ENCODE results near the gene MRPL27.

The MRPL27 gene

GRCh38 chr17:50329716-50330115 lies 43.3 kb downstream of the MRPL27 start:
- TF ChIP-seq CTCF (IDR thresholded peaks at IDR 0.05; ENCODE audit: low read depth, low read length): no peak
- no peak for DNase-seq (ENCODE audit: extremely low read depth, low read depth)

- TF ChIP-seq CTCF (IDR thresholded peaks at IDR 0.05; ENCODE audit: low read depth, low read length): no peak
- no peak for DNase-seq (ENCODE audit: extremely low read depth, low read depth)
Measured at GRCh38 chr17:50328363-50329325, 44.3 kb downstream of the MRPL27 start.

GRCh38 chr17:50326831-50327364 lies 46.1 kb downstream of the MRPL27 start:
- no peak for TF ChIP-seq CTCF (IDR thresholded peaks at IDR 0.05; ENCODE audit: low read depth, low read length)
- no peak for DNase-seq (ENCODE audit: extremely low read depth, low read depth)

GRCh38 chr17:50325906-50326305 lies 47.1 kb downstream of the MRPL27 start:
- TF ChIP-seq CTCF (IDR thresholded peaks at IDR 0.05; ENCODE audit: low read depth, low read length): no peak
- DNase-seq (ENCODE audit: extremely low read depth, low read depth): no peak

GRCh38 chr17:50323060-50323459 lies 49.9 kb downstream of the MRPL27 start:
- TF ChIP-seq CTCF (IDR thresholded peaks at IDR 0.05; ENCODE audit: low read depth, low read length): no peak
- no peak for DNase-seq (ENCODE audit: extremely low read depth, low read depth)

- TF ChIP-seq CTCF (IDR thresholded peaks at IDR 0.05; ENCODE audit: low read depth, low read length): no peak
- DNase-seq (ENCODE audit: extremely low read depth, low read depth): no peak
Measured at GRCh38 chr17:50322271-50322670, 50.7 kb downstream of the MRPL27 start.

GRCh38 chr17:50319306-50320004 lies 53.5 kb downstream of the MRPL27 start:
- no peak for TF ChIP-seq CTCF (IDR thresholded peaks at IDR 0.05; ENCODE audit: low read depth, low read length)
- no peak for DNase-seq (ENCODE audit: extremely low read depth, low read depth)
